Adrenal gland (tissue), 12 donors: ENCODE results near the gene HHAT. TPM values are rescaled to one million over a fixed set of nuclear protein-coding genes. Genes with fewer than 3 reads are reported as not detected.

ENCODE experiments used
- DNase-seq, 7 donors: peaks; one replicate each; pipeline ENCODE4 v3.0.0-alpha.2; 2019 to 2020
- H3K27ac ChIP-seq, 5 donors: fragments of 200-600 bp; sonication (generic) in 4 of 5; 1 replicate in 3 of 5; 2 replicates in 2 of 5; pipeline versions ENCODE4 v1.5.1 to v1.8.0; 2016 to 2020; ENCODE audit warnings: mild to moderate bottlenecking in 1 of 5
- H3K27me3 ChIP-seq: fragments of 200-600 bp; 2 replicates; pipeline ENCODE4 v1.8.0; 2021
- H3K36me3 ChIP-seq, 2 donors: fragments of 200-600 bp; replicated peaks in 1 of 2; 1 replicate in 1 of 2; 2 replicates in 1 of 2; pipeline versions ENCODE4 v1.5.1 to v1.8.0; 2018 to 2022
- H3K4me1 ChIP-seq, 2 donors: fragments of 200-600 bp; replicated peaks in 1 of 2; 1 replicate in 1 of 2; 2 replicates in 1 of 2; pipeline versions ENCODE4 v1.5.1 to v1.8.0; 2018 to 2021
- H3K4me3 ChIP-seq, 4 donors: fragments of 200-600 bp; sonication (generic) in 3 of 4; one replicate each; pipeline ENCODE4 v1.5.1; 2016 to 2018
- H3K9me3 ChIP-seq, 3 donors: fragments of 200-600 bp; sonication (generic) in 1 of 3; replicated peaks in 1 of 3; 1 replicate in 2 of 3; 2 replicates in 1 of 3; pipeline versions ENCODE4 v1.5.1 to v1.8.0; 2016 to 2021
- CTCF ChIP-seq, 6 experiments: fragments of 450-650 bp in 4 of 6; fragments of 200-600 bp in 2 of 6; sonication (generic) in 1 of 6; IDR thresholded peaks; 1 replicate in 5 of 6; 2 replicates in 1 of 6; pipeline versions ENCODE4 v1.5.1 to v1.8.0; 2016 to 2021; ENCODE audit warnings: antibody characterized with exemption in 6 of 6, mild to moderate bottlenecking in 2 of 6, moderate library complexity in 1 of 6
- POLR2A ChIP-seq, 2 donors: fragments of 450-650 bp; IDR thresholded peaks; one replicate each; pipeline ENCODE4 v1.6.1; 2017; ENCODE audit warnings: antibody characterized with exemption in 2 of 2, mild to moderate bottlenecking in 2 of 2, moderate library complexity in 1 of 2
- WGBS, 4 donors: extraction: QIAGEN DNeasy Blood & Tissue Kit in 2 of 4; methylation state at CpG; one replicate each; pipeline versions ENCODE4 v1.1.5 to v1.1.7; 2013 to 2017; 5-methylcytosine and 5-hydroxymethylcytosine counted together
- intact Hi-C, 2 donors: fragments of 100-400 bp; cut with DNase I; formaldehyde crosslinking; loops; one replicate each; pipeline versions ENCODE4 v1.14.1 to v1.15.0; 2022 to 2023
- polyA plus RNA-seq, 3 donors: library from polyadenylated mRNA; stranded (reverse); fragments of 200-250 nt in 2 of 3; fragments of 350-450 nt in 1 of 3; fragmentation: Illumina TruSeq in 1 of 3; extraction: RNeasy Lipid Tissue Mini Kit (QIAGEN cat#74804) in 1 of 3; gene quantifications; one replicate each; pipeline ENCODE4 v1.2.3, GENCODE V29; 2013 to 2014
- total RNA-seq, 9 donors: library from RNA; depleted of rRNA in 4 of 9; stranded (reverse); fragments of >200 nt in 4 of 9; fragments of 120-200 nt in 1 of 9; fragmentation: NEBNext Ultra II Directional in 1 of 9; extraction: Animal tissue kit (Norgen Biotek cat#: 25700) in 1 of 9; gene quantifications; one replicate each; pipeline versions ENCODE4 v1.1.0 to v1.2.4, GENCODE V29; 2013 to 2023
- donor health status: healthy with polysubstance abuse.
- donor health status: Bipolar disorder and iron deficiency.
- donor health status: DM: yes; HTN: yes; CAD: no.
- donor health status: DM: no; HTN: no; CAD: no.
- donor health status: DM: no; HTN: no; CAD: no.
- donor health status: DM: yes; HTN: yes; CAD: no.

Gene HHAT
- total and polyA plus RNA-seq, 12 donors, result 3.1 to 26.7 (median 12.3) TPM

DNA sequence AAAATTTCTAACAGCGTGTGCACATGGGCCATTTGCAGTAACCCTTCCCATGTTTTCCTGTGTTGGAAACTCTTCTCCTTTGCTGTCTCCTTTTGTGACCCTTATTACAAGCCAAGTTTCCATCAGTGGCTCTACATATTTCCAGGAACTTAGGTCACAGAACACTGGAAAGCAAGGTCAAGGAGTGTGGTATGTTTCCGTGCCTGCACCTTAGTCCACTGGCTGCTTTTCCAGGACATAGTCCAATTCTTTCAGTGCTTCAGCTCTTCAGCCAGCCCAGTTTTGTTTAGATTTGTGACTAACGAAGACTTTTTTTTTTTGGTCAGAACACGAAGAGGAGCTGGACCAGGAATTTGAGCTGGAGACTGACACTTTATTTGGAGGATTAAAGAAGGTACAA is 33.8 kb downstream of the HHAT start:
- H3K27me3 ChIP-seq, result no peaks in the 10 kb centered on the region
- 36 to 70% (median 53%) methylated on average over 4 of the region's 4 CpGs for WGBS, 4 donors
- DNase-seq, result peak in 6 of 7 donors; percentile 38 to 66 (median 60)
- peaks cover 6 to 14% of the 10 kb centered on the region in 2 donors for H3K4me1 ChIP-seq
- no peaks in the 10 kb centered on the region for H3K36me3 ChIP-seq
- TF ChIP-seq POLR2A (IDR thresholded peaks at IDR 0.05) (no peak), CTCF (IDR thresholded peaks at IDR 0.05) (no peak)
- H3K9me3 ChIP-seq, result no peaks in the 10 kb centered on the region
- H3K27ac ChIP-seq, result peak overlapping the region in 3 of 5 donors; percentile 20 to 54 (median 51)
- no peak overlapping the region for H3K4me3 ChIP-seq
- intact Hi-C loops, result no loop called here

DNA sequence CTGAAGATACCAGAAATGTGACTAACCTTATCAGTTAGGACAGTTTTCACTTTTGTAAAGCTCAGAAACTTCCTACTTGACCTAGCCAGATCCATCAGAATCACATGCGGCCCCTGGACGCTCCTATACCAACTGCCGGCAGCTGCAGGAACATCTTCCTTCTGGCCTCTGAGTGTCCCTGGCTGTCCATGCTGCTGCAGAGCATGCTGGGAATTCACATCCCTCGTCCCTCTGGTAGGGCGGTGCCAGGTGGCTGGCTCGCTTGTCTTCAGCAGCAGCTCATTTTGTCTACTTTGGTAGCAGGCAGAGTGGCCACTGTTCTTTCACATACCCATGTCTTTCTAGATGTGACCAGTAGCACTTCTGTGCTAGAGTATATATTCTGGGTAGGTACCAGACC is 34.4 kb downstream of the HHAT start:
- Histone ChIP-seq H3K27ac (peak overlapping the region in 3 of 5 donors; percentile 20 to 54 (median 51)), H3K9me3 (no peaks in the 10 kb centered on the region), H3K36me3 (no peaks in the 10 kb centered on the region), H3K4me1 (peaks cover 6 to 14% of the 10 kb centered on the region in 2 donors), H3K4me3 (no peak overlapping the region), H3K27me3 (no peaks in the 10 kb centered on the region)
- DNase-seq, result no peak
- intact Hi-C loops, result no loop called here
- WGBS, 4 donors, result 59 to 93% (median 83%) methylated on average over 6 of the region's 6 CpGs
- TF ChIP-seq CTCF (IDR thresholded peaks at IDR 0.05), result no peak
- TF ChIP-seq POLR2A (IDR thresholded peaks at IDR 0.05), result no peak

GRCh38 chr1:210364479-210364878 is 35.8 kb downstream of the HHAT start:
- no peaks in the 10 kb centered on the region for H3K27me3 ChIP-seq
- no peak overlapping the region for H3K27ac ChIP-seq
- no peaks in the 10 kb centered on the region for H3K9me3 ChIP-seq
- TF ChIP-seq CTCF (IDR thresholded peaks at IDR 0.05), result no peak
- no peak for TF ChIP-seq POLR2A (IDR thresholded peaks at IDR 0.05)
- DNase-seq, result peak in 2 of 7 donors; percentile 30 to 39
- WGBS, 4 donors, result 53 to 68% (median 63%) methylated on average over 4 to 5 of the region's 5 CpGs
- peaks cover 6 to 14% of the 10 kb centered on the region in 2 donors for H3K4me1 ChIP-seq
- no peak overlapping the region for H3K4me3 ChIP-seq
- intact Hi-C loops, result no loop called here
- no peaks in the 10 kb centered on the region for H3K36me3 ChIP-seq

GRCh38 chr1:210366767-210367166 is 38.1 kb downstream of the HHAT start:
- Histone ChIP-seq H3K9me3 (no peaks in the 10 kb centered on the region), H3K36me3 (no peaks in the 10 kb centered on the region), H3K4me3 (no peak overlapping the region), H3K27ac (no peak overlapping the region), H3K27me3 (no peaks in the 10 kb centered on the region), H3K4me1 (peaks cover 6 to 14% of the 10 kb centered on the region in 2 donors)
- TF ChIP-seq CTCF (IDR thresholded peaks at IDR 0.05) (no peak), POLR2A (IDR thresholded peaks at IDR 0.05) (no peak)
- WGBS, 4 donors, result 81 to 95% (median 90%) methylated on average over 6 of the region's 6 CpGs
- intact Hi-C loops, result no loop called here
- no peak for DNase-seq
